Ovary (tissue), 9 donors: ENCODE data around the gene EIF3K. TPM values are rescaled to one million over a fixed set of nuclear protein-coding genes. Genes with fewer than 3 reads are reported as not detected.

Source experiments
- DNase-seq, 5 donors: peaks; one replicate each; pipeline ENCODE4 v3.0.0-alpha.2; 2019 to 2020
- H3K27ac ChIP-seq, 2 donors: fragments of 200-600 bp; one replicate each; pipeline versions ENCODE4 v1.5.1 to v1.8.0; 2019 to 2022
- H3K27me3 ChIP-seq: fragments of 200-600 bp; one replicate; pipeline ENCODE4 v1.8.0; 2022
- H3K36me3 ChIP-seq: fragments of 200-600 bp; sonication (generic); one replicate; pipeline ENCODE4 v1.5.1; 2019
- H3K4me1 ChIP-seq: one replicate; pipeline ENCODE4 v1.8.1; 2013; ENCODE audit warnings: mild to moderate bottlenecking, moderate library complexity; ENCODE audit not compliant: insufficient read depth
- H3K4me3 ChIP-seq: fragments of 200-600 bp; sonication (generic); one replicate; pipeline ENCODE4 v1.5.1; 2017
- H3K9me3 ChIP-seq, 2 donors: fragments of 200-600 bp in 1 of 2; sonication (generic) in 1 of 2; one replicate each; pipeline versions ENCODE4 v1.5.1 to v1.8.1; 2013 to 2019; ENCODE audit warnings: mild to moderate bottlenecking in 1 of 2, moderate library complexity in 1 of 2
- CTCF ChIP-seq, 3 donors: fragments of 450-650 bp in 2 of 3; fragments of 200-600 bp in 1 of 3; IDR thresholded peaks; one replicate each; pipeline versions ENCODE4 v1.5.1 to v1.8.0; 2016 to 2022; ENCODE audit warnings: antibody characterized with exemption in 3 of 3, mild to moderate bottlenecking in 1 of 3
- EP300 ChIP-seq: sonication (generic); formaldehyde crosslinking; IDR thresholded peaks from one replicate; pipeline ENCODE4 v1.6.1; 2017; ENCODE audit warnings: antibody characterized with exemption
- POLR2A ChIP-seq: fragments of 450-650 bp; IDR thresholded peaks from one replicate; pipeline ENCODE4 v1.6.1; 2017; ENCODE audit warnings: antibody characterized with exemption, mild to moderate bottlenecking, moderate library complexity
- WGBS, 3 donors: extraction: QIAGEN DNeasy Blood & Tissue Kit in 1 of 3; methylation state at CpG; one replicate each; pipeline versions ENCODE4 v1.1.5 to v1.1.7; 2013 to 2017; 5-methylcytosine and 5-hydroxymethylcytosine counted together
- intact Hi-C, 4 donors: fragments of 100-400 bp; cut with DNase I; formaldehyde crosslinking; loops; one replicate each; pipeline versions ENCODE4 v1.11.0 to v1.15.1; 2022 to 2023
- polyA plus RNA-seq, 2 donors: library from polyadenylated mRNA; stranded (reverse); fragments of 200-250 nt in 1 of 2; fragments of 350-450 nt in 1 of 2; fragmentation: Illumina TruSeq in 1 of 2; extraction: RNeasy Lipid Tissue Mini Kit (QIAGEN cat#74804) in 1 of 2; gene quantifications; one replicate each; pipeline ENCODE4 v1.2.3, GENCODE V29; 2013 to 2014
- total RNA-seq, 7 donors: library from RNA; depleted of rRNA in 2 of 7; stranded (reverse); fragments of >200 nt in 2 of 7; fragmentation: NEBNext Ultra II Directional in 3 of 7; extraction: Animal tissue kit (Norgen Biotek cat#: 25700) in 3 of 7; gene quantifications; one replicate each; pipeline versions ENCODE4 v1.1.0 to v1.2.4, GENCODE V29; 2016 to 2023
- donor health status: DM: no; HTN: no; CAD: no; lungs with moderate emphysema.
- donor health status: DM: no; HTN: no; CAD: no.
- donor health status: Bipolar disorder and iron deficiency.
- donor health status: DM: yes; HTN: yes; CAD: no.
- donor health status: DM: no; HTN: no; CAD: no.
- donor health status: DM: yes; HTN: yes; CAD: no.

Gene EIF3K
- total and polyA plus RNA-seq, 9 donors: 215 to 527 (median 267) TPM

- H3K36me3 ChIP-seq: no peaks in the 10 kb centered on the region
- 62 to 72% (median 66%) methylated on average over 7 of the region's 7 CpGs for WGBS, 3 donors
- DNase-seq: no peak
- H3K27me3 ChIP-seq: no peaks in the 10 kb centered on the region
- TF ChIP-seq POLR2A: no peak
- TF ChIP-seq EP300: no peak
- no peak for TF ChIP-seq CTCF (IDR thresholded peaks at IDR 0.05)
- no peaks in the 10 kb centered on the region for H3K9me3 ChIP-seq
- no peak overlapping the region for H3K27ac ChIP-seq
- peaks cover 45% of the 10 kb centered on the region for H3K4me1 ChIP-seq
- no peak overlapping the region for H3K4me3 ChIP-seq
- intact Hi-C loops: no loop called here
These were observed 60.0 kb downstream of the EIF3K start for GRCh38 chr19:38678891-38679494.

- Histone ChIP-seq H3K27ac (no peak overlapping the region), H3K9me3 (no peaks in the 10 kb centered on the region), H3K4me3 (no peak overlapping the region), H3K4me1 (peaks cover 46% of the 10 kb centered on the region), H3K36me3 (no peaks in the 10 kb centered on the region), H3K27me3 (no peaks in the 10 kb centered on the region)
- DNase-seq: no peak
- intact Hi-C loops: no loop called here
- WGBS, 3 donors: 72 to 83% (median 81%) methylated on average over 4 of the region's 4 CpGs
- TF ChIP-seq CTCF (IDR thresholded peaks at IDR 0.05) (no peak), EP300 (no peak), POLR2A (no peak)
These were observed 60.9 kb downstream of the EIF3K start for GRCh38 chr19:38679839-38680238.

- no peak for DNase-seq
- WGBS, 3 donors: 95 to 97% (median 97%) methylated on average over 11 of the region's 11 CpGs
- Histone ChIP-seq H3K4me1 (peaks cover 36% of the 10 kb centered on the region), H3K4me3 (no peak overlapping the region), H3K9me3 (no peaks in the 10 kb centered on the region), H3K27ac (no peak overlapping the region), H3K36me3 (no peaks in the 10 kb centered on the region), H3K27me3 (no peaks in the 10 kb centered on the region)
- intact Hi-C loops: no loop called here
- no peak for TF ChIP-seq POLR2A
- no peak for TF ChIP-seq EP300
- no peak for TF ChIP-seq CTCF (IDR thresholded peaks at IDR 0.05)
These were observed 63.3 kb downstream of the EIF3K start for GRCh38 chr19:38682195-38682867.

GRCh38 chr19:38682872-38683392 lies 63.9 kb downstream of the EIF3K start:
- no peaks in the 10 kb centered on the region for H3K27me3 ChIP-seq
- intact Hi-C loops: no loop called here
- TF ChIP-seq EP300 (no peak), CTCF (IDR thresholded peaks at IDR 0.05) (no peak)
- DNase-seq: no peak
- H3K4me1 ChIP-seq: peaks cover 36% of the 10 kb centered on the region
- WGBS, 3 donors: 76 to 79% (median 79%) methylated on average over 7 of the region's 7 CpGs
- H3K4me3 ChIP-seq: no peak overlapping the region
- H3K27ac ChIP-seq: peak overlapping the region in 1 of 2 donors; percentile 78
- H3K36me3 ChIP-seq: no peaks in the 10 kb centered on the region
- H3K9me3 ChIP-seq: no peaks in the 10 kb centered on the region
